SU-DHL-6 (cell line): ENCODE data around the gene IL1R2.

Experiments
- H2AFZ ChIP-seq: fragments of 200-600 bp; sonication (generic); 2 replicates; pipeline ENCODE4 v1.6.1; 2014; ENCODE audit warnings: low read depth, mild to moderate bottlenecking, moderate library complexity, mixed read lengths, antibody characterized with exemption, low read length; ENCODE audit not compliant: severe bottlenecking
- H3F3A ChIP-seq: fragments of 200-600 bp; shearing (Covaris generic); 2 replicates; pipeline ENCODE4 v1.6.0; 2016; ENCODE audit warnings: antibody characterized with exemption, mild to moderate bottlenecking; ENCODE audit not compliant: insufficient read depth
- H3K27ac ChIP-seq: fragments of 200-600 bp; sonication (generic); 2 replicates; pipeline ENCODE4 v1.5.1; 2016; ENCODE audit warnings: low read depth, mild to moderate bottlenecking, low read length, moderate library complexity, mixed read lengths
- H3K27me3 ChIP-seq: fragments of 200-600 bp; sonication (generic), shearing (Covaris generic); 2 replicates; pipeline ENCODE4 v1.6.0; 2014; ENCODE audit warnings: mild to moderate bottlenecking, low read length
- H3K36me3 ChIP-seq: fragments of 200-600 bp; sonication (generic); 2 replicates; pipeline ENCODE4 v1.6.1; 2014; ENCODE audit warnings: mild to moderate bottlenecking, low read length, mixed read lengths
- H3K4me2 ChIP-seq: fragments of 300-600, 200-600 bp; shearing (Covaris generic), sonication (generic); 2 replicates; pipeline ENCODE4 v1.6.0; 2014; ENCODE audit warnings: low read length, low read depth, mild to moderate bottlenecking; ENCODE audit not compliant: poor library complexity, severe bottlenecking
- H3K4me3 ChIP-seq: fragments of 200-600 bp; sonication (generic); 2 replicates; pipeline ENCODE4 v1.5.1; 2014; ENCODE audit warnings: antibody characterized with exemption, low read length, mild to moderate bottlenecking, mixed read lengths; ENCODE audit not compliant: insufficient read depth, poor library complexity, severe bottlenecking
- H3K79me2 ChIP-seq: fragments of 200-600 bp; sonication (generic); 2 replicates; pipeline ENCODE4 v1.6.1; 2014; ENCODE audit warnings: mild to moderate bottlenecking, low read length, moderate library complexity; ENCODE audit not compliant: insufficient read depth
- H3K9ac ChIP-seq: fragments of 200-600 bp; sonication (generic); 2 replicates; pipeline ENCODE4 v1.7.0; 2014; ENCODE audit warnings: mild to moderate bottlenecking, low read length
- H3K9me2 ChIP-seq: fragments of 200-600 bp; sonication (generic); replicated peaks from 2 replicates; pipeline ENCODE4 v1.6.1; 2014; ENCODE audit warnings: low read length; ENCODE audit not compliant: insufficient read depth
- H3K9me3 ChIP-seq: fragments of 200-600 bp; sonication (generic); 2 replicates; pipeline ENCODE4 v1.6.1; 2014; ENCODE audit warnings: low read length, mixed read lengths; ENCODE audit not compliant: insufficient read depth
- H4K20me1 ChIP-seq: fragments of 200-600 bp; sonication (generic); 2 replicates; pipeline ENCODE4 v1.6.1; 2014; ENCODE audit warnings: low read depth, mild to moderate bottlenecking, antibody characterized with exemption, low read length, moderate library complexity, mixed read lengths
- CTCF ChIP-seq: fragments of 200-600 bp; sonication (generic); IDR thresholded peaks from one replicate; pipeline ENCODE4 v1.5.1; 2017; ENCODE audit warnings: antibody characterized with exemption, mild to moderate bottlenecking, low read length, moderate library complexity; ENCODE audit not compliant: insufficient read depth, poor library complexity, severe bottlenecking
- EZH2phosphoT487 ChIP-seq: fragments of 200-600 bp; sonication (generic), shearing (Covaris generic); conservative IDR thresholded peaks from 2 replicates; pipeline ENCODE4 v1.6.1; 2018; ENCODE audit warnings: mild to moderate bottlenecking, antibody characterized with exemption, low read length, moderate library complexity, mixed read lengths

IL1R2 gene

GRCh38 chr2:102061286-102061699 lies 69.5 kb downstream of the IL1R2 start:
- no peak overlapping the region for H3K9ac ChIP-seq
- H3K79me2 ChIP-seq, result no peaks in the 10 kb centered on the region
- no peaks in the 10 kb centered on the region for H3K9me2 ChIP-seq
- no peaks in the 10 kb centered on the region for H3K9me3 ChIP-seq
- no peaks in the 10 kb centered on the region for H3K36me3 ChIP-seq
- no peak overlapping the region for H3K4me2 ChIP-seq
- TF ChIP-seq CTCF (no peak), EZH2phosphoT487 (no peak)
- no peaks in the 10 kb centered on the region for H3F3A ChIP-seq
- no peaks in the 10 kb centered on the region for H4K20me1 ChIP-seq
- H2AFZ ChIP-seq, result no peak overlapping the region
- no peaks in the 10 kb centered on the region for H3K27me3 ChIP-seq
- H3K4me3 ChIP-seq, result no peak overlapping the region
- H3K27ac ChIP-seq, result no peak overlapping the region

GRCh38 chr2:102061962-102062795 lies 70.4 kb downstream of the IL1R2 start:
- Histone ChIP-seq H2AFZ (no peak overlapping the region), H3K27me3 (no peaks in the 10 kb centered on the region), H3K27ac (no peak overlapping the region), H3K36me3 (no peaks in the 10 kb centered on the region), H3K9me3 (no peaks in the 10 kb centered on the region), H3K79me2 (no peaks in the 10 kb centered on the region), H3K4me3 (no peak overlapping the region), H3K4me2 (no peak overlapping the region), H4K20me1 (no peaks in the 10 kb centered on the region), H3K9me2 (no peaks in the 10 kb centered on the region), H3F3A (no peaks in the 10 kb centered on the region), H3K9ac (no peak overlapping the region)
- TF ChIP-seq CTCF, result no peak
- no peak for TF ChIP-seq EZH2phosphoT487

GRCh38 chr2:102062802-102063201 lies 71.0 kb downstream of the IL1R2 start:
- no peaks in the 10 kb centered on the region for H3K9me3 ChIP-seq
- no peaks in the 10 kb centered on the region for H3K36me3 ChIP-seq
- no peak overlapping the region for H2AFZ ChIP-seq
- TF ChIP-seq CTCF, result no peak
- TF ChIP-seq EZH2phosphoT487, result no peak
- no peaks in the 10 kb centered on the region for H3K9me2 ChIP-seq
- H3K27me3 ChIP-seq, result no peaks in the 10 kb centered on the region
- no peak overlapping the region for H3K9ac ChIP-seq
- H3F3A ChIP-seq, result no peaks in the 10 kb centered on the region
- no peak overlapping the region for H3K27ac ChIP-seq
- H4K20me1 ChIP-seq, result no peaks in the 10 kb centered on the region
- H3K79me2 ChIP-seq, result no peaks in the 10 kb centered on the region
- no peak overlapping the region for H3K4me2 ChIP-seq
- no peak overlapping the region for H3K4me3 ChIP-seq
